Memory B cell (primary cell): Measurements from ENCODE around the gene RAB28.

Experiments
- ATAC-seq: fragments of 150-1000 bp; cut with Tn5 transposase; 2 replicates; pipeline ENCODE4 v1.10.0; 2021; ENCODE audit warnings: low read depth, mild to moderate bottlenecking, moderate library complexity
- DNase-seq, 2 donors: peaks; one replicate each; pipeline ENCODE4 v3.0.0; 2022; ENCODE audit warnings: low spot score in 2 of 2
- H3K27ac Mint-ChIP-seq: one replicate; pipeline ENCODE4 v1.8.0; 2022; ENCODE audit warnings: mild to moderate bottlenecking, moderate library complexity, mixed read lengths
- H3K27me3 Mint-ChIP-seq: one replicate; pipeline ENCODE4 v1.8.0; 2022; ENCODE audit warnings: mixed read lengths
- H3K36me3 Mint-ChIP-seq: one replicate; pipeline ENCODE4 v1.8.0; 2022; ENCODE audit warnings: mild to moderate bottlenecking, mixed read lengths
- H3K4me1 Mint-ChIP-seq: one replicate; pipeline ENCODE4 v1.8.0; 2022; ENCODE audit warnings: mixed read lengths
- H3K4me3 Mint-ChIP-seq: one replicate; pipeline ENCODE4 v1.8.0; 2022; ENCODE audit warnings: mild to moderate bottlenecking, moderate library complexity, mixed read lengths
- H3K9me3 Mint-ChIP-seq: one replicate; pipeline ENCODE4 v1.8.0; 2022; ENCODE audit warnings: mixed read lengths

RAB28 gene

DNA sequence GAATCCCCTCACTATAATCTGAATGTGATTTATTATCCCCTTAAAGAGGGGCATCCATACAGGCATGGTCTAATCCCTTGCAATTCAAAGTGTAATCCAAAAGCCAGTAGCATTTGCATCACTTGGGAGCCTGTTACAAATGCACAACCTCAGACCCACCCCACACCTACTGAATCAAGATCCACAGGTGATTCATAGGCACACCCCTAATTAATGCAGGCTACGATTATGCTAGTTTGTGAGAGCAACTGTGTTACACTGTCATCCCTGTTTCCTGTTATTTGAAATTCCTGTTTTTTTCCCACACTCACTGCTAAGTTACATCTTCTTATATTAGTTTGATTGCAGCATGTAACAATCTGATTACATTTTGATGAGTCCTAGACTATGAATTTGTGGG is 120.0 kb downstream of the RAB28 start:
- Mint-ChIP-seq H3K27me3 (no peaks in the 10 kb centered on the region), H3K4me3 (no peak overlapping the region), H3K4me1 (no peaks in the 10 kb centered on the region), H3K9me3 (no peaks in the 10 kb centered on the region), H3K36me3 (peaks cover 26% of the 10 kb centered on the region), H3K27ac (no peak overlapping the region)
- ATAC-seq: no peak
- no peak for DNase-seq

DNA sequence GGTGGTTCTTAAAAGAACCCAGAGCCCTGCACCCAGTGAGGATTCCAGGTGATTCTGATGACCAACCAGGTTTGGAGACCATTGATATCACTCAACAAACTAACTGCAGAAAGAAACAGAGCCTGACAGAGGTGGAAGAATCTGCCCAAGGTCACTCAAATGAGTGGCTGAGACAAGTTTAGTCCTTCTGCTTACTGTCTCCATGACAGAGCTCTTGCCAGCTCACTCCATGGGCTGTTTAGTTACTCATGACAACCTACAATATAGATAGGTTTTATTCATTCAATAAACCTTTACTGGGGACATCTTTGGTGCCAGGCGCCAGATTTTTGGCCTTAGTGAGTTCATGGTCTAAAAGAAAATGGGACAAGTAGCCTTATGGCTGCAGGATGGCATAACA is 124.3 kb downstream of the RAB28 start:
- DNase-seq (no peak), ATAC-seq (no peak)
- no peaks in the 10 kb centered on the region for H3K4me1 Mint-ChIP-seq
- peaks cover 11% of the 10 kb centered on the region for H3K36me3 Mint-ChIP-seq
- no peak overlapping the region for H3K27ac Mint-ChIP-seq
- H3K9me3 Mint-ChIP-seq: no peaks in the 10 kb centered on the region
- no peaks in the 10 kb centered on the region for H3K27me3 Mint-ChIP-seq
- H3K4me3 Mint-ChIP-seq: no peak overlapping the region

DNA sequence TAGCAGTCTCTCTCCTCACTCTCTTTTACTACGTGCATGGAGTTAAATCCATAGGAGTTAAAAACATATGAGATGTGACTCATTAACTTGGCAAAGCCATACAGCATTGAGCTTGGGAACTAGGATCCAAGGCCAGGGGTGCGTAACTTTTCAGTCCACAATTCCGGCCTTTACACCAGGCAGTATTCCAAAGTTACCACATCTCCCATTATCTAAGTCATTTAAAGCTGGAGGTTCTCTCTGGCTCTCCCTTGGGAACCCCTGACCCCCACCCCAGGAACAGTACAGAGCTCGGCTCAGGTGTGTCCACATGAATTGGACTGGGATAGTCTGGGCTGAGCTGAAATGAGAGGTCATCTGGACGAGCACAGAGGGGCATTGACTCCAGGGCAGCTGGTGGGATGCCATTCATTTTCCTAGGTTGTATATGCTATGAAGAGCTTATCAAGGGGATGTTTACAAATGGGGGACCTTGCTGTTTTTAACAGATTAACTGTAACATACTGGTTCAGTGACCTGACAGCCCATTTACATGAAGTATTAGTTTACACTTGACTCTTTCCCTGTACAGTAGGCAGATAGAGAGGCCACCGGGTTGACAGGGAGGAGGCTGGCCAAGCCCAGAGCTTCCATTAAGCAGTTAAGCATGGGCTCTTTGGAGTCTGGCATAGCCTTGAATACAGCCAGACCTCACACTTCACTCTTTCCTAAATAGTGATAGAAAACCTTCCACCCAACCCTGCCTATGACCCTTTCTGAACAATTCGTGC is 128.8 kb downstream of the RAB28 start:
- no peaks in the 10 kb centered on the region for H3K4me1 Mint-ChIP-seq
- DNase-seq (no peak), ATAC-seq (no peak)
- H3K27me3 Mint-ChIP-seq: no peaks in the 10 kb centered on the region
- H3K36me3 Mint-ChIP-seq: peaks cover 14% of the 10 kb centered on the region
- no peak overlapping the region for H3K27ac Mint-ChIP-seq
- H3K9me3 Mint-ChIP-seq: no peaks in the 10 kb centered on the region
- no peak overlapping the region for H3K4me3 Mint-ChIP-seq

DNA sequence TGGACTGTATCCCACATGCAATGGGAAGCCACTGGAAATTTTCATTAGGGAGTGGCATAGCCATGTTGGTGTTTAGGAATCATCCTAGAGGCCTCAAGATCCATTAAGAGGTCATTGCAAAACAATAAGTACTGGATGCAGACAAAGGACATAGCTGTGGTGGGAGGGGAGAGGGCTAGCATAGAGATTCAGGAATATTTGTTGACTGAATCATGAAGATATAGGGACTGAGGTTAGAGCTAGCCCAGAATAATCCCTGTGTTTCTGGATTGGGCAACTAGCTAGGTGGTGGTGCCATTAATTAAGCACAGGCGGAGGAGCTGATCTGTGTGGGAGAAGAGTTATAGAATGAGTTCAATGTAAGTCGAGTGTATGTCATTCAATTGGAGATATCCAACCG is 135.0 kb downstream of the RAB28 start:
- no peak overlapping the region for H3K4me3 Mint-ChIP-seq
- no peak for DNase-seq

DNA sequence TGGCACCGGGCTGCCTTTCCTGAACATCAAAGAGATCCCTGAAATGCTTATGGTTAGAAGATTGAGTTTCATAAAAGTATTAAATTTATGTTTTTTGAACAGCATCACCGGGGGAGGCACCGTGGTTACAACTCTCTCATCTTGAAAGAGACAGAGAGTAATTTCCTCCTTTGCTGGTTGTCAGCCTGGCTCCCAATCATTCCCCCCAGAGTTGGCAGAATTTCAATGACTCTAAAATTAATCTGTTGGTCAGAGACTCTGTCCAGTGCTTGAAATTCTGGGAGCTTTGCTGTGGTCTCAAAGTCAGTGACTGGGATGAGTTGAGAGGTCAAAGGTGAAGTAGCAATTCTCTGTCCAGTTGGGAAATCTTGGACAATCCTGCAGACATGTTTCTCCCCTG is 135.9 kb downstream of the RAB28 start:
- no peaks in the 10 kb centered on the region for H3K9me3 Mint-ChIP-seq
- no peak overlapping the region for H3K27ac Mint-ChIP-seq
- no peak overlapping the region for H3K4me3 Mint-ChIP-seq
- DNase-seq (no peak), ATAC-seq (no peak)
- H3K36me3 Mint-ChIP-seq: peaks cover 7% of the 10 kb centered on the region
- H3K4me1 Mint-ChIP-seq: no peaks in the 10 kb centered on the region
- no peaks in the 10 kb centered on the region for H3K27me3 Mint-ChIP-seq

More for the DNA sequence above, 135.0 kb downstream of the RAB28 start:
- Mint-ChIP-seq H3K27ac (no peak overlapping the region), H3K36me3 (peaks cover 7% of the 10 kb centered on the region), H3K4me1 (no peaks in the 10 kb centered on the region), H3K9me3 (no peaks in the 10 kb centered on the region), H3K27me3 (no peaks in the 10 kb centered on the region)
- no peak for ATAC-seq

DNA sequence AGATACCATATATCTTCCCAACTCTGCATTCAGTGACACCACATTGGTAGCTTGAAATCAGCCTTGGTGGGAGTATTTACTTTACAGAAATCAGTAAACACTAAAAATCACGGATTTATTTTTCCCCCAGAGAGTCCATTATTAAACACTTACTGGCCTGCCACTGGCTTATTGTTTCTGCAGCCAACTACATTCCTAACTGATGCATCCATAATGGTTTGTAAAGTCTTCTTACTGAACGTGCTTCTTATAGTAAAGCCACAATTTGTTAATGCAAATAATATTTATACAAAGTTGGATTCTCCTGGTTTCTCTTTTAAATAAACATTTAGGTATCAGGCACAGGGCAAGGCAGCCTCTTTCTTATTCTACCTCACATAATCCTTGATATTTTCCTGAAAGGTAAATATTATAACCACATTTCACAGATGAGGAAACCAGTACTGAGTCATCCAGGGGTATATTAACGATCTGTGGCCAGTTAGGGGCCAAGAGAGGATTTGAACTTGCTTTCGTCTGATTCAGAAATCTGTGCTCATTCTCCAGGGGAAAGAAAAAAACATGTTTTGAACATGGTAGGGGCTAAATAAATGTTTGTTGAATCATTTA is 136.5 kb downstream of the RAB28 start:
- no peak for DNase-seq
- H3K36me3 Mint-ChIP-seq: peaks cover 5% of the 10 kb centered on the region
- H3K27me3 Mint-ChIP-seq: no peaks in the 10 kb centered on the region
- no peak for ATAC-seq
- H3K27ac Mint-ChIP-seq: no peak overlapping the region
- no peaks in the 10 kb centered on the region for H3K4me1 Mint-ChIP-seq
- no peaks in the 10 kb centered on the region for H3K9me3 Mint-ChIP-seq
- no peak overlapping the region for H3K4me3 Mint-ChIP-seq

DNA sequence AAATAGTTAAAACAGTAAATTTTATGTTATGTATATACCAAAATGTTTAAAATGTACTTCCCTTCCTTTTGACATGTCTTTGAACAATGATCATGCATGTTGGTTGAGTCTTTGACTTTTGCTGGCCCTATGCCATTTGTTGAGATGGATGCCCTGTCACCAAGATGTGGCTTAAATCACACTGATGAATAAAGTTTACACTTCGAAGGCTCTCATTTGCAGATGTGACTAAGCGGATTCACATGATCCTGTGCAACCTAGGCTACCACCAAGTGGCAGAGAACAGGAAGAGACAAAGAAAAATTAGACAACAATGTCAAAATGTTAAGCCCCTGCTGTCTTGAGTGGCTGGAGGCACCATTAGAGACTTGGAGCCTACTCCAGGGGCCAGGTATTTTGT is 139.9 kb downstream of the RAB28 start:
- no peak for DNase-seq
- no peaks in the 10 kb centered on the region for H3K4me1 Mint-ChIP-seq

DNA sequence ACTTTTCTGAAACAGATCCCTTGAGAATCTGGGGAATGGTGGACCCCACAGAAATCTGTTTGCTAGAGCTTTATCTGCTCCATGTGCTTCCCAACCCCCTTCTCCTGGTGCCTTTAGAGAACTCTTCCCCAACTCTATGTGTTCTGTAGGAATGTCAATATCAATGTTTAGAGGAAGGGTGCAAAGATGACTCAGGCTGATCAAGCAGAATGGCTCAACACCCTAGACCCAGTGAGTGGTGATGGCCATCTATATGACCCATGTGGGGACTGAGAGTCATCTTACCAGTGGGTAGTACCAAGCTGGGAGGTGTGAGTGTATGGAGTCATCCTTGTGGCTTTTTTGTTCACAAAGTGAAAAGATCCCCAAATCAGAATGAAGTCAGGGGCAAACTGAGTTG is 143.5 kb downstream of the RAB28 start:
- no peaks in the 10 kb centered on the region for H3K9me3 Mint-ChIP-seq
- no peak overlapping the region for H3K27ac Mint-ChIP-seq
- peaks cover 11% of the 10 kb centered on the region for H3K36me3 Mint-ChIP-seq
- no peaks in the 10 kb centered on the region for H3K4me1 Mint-ChIP-seq
- H3K4me3 Mint-ChIP-seq: no peak overlapping the region
- DNase-seq: no peak
- ATAC-seq: no peak
- no peaks in the 10 kb centered on the region for H3K27me3 Mint-ChIP-seq

More for the DNA sequence above, 139.9 kb downstream of the RAB28 start:
- H3K36me3 Mint-ChIP-seq: no peaks in the 10 kb centered on the region
- no peaks in the 10 kb centered on the region for H3K27me3 Mint-ChIP-seq
- H3K9me3 Mint-ChIP-seq: no peaks in the 10 kb centered on the region
- ATAC-seq: no peak
- no peak overlapping the region for H3K4me3 Mint-ChIP-seq
- H3K27ac Mint-ChIP-seq: no peak overlapping the region

DNA sequence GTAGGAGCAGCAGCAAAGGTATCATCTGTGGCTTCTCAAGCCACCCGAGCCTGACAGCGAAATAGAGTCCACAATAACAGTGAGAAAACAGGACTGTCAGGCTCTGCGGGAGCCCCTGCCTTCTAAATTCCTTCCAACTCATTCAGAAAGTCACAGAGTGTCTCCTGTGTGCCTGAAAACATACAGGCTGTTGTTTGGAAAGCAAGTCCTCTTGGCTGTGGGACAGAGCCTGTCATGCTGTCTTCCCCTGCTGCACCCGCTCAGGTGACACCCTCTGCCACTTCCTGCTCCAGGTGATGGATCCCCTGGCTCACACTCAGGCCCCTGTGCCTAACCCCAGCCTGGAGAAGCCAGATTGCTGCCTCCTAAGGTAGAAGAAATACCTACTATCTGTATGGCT is 152.3 kb downstream of the RAB28 start:
- Mint-ChIP-seq H3K4me3 (no peak overlapping the region), H3K27ac (no peak overlapping the region), H3K27me3 (no peaks in the 10 kb centered on the region), H3K4me1 (no peaks in the 10 kb centered on the region), H3K9me3 (no peaks in the 10 kb centered on the region), H3K36me3 (peaks cover 14% of the 10 kb centered on the region)
- DNase-seq (no peak), ATAC-seq (no peak)

DNA sequence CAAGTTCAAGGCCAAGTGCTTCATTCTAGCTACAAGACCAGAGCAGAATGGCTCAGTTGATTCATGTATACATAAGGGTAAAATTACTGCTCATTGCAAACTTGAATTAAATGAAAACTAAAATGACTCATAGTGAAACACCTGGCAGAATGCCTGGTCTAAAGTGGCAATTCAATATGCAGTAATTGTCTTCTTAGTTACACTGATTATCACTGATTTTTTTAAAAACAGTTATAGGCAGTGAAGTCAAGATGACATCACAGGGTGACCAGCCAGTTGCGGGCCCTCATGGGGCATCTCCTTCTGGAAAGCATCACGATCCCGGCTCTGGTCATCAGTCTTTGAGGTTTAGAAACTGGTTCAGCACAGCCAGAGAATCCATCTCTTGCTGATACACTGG is 154.2 kb downstream of the RAB28 start:
- Mint-ChIP-seq H3K27me3 (no peaks in the 10 kb centered on the region), H3K27ac (no peak overlapping the region), H3K4me1 (no peaks in the 10 kb centered on the region), H3K36me3 (peaks cover 20% of the 10 kb centered on the region), H3K4me3 (no peak overlapping the region), H3K9me3 (no peaks in the 10 kb centered on the region)
- no peak for DNase-seq
- ATAC-seq: no peak

DNA sequence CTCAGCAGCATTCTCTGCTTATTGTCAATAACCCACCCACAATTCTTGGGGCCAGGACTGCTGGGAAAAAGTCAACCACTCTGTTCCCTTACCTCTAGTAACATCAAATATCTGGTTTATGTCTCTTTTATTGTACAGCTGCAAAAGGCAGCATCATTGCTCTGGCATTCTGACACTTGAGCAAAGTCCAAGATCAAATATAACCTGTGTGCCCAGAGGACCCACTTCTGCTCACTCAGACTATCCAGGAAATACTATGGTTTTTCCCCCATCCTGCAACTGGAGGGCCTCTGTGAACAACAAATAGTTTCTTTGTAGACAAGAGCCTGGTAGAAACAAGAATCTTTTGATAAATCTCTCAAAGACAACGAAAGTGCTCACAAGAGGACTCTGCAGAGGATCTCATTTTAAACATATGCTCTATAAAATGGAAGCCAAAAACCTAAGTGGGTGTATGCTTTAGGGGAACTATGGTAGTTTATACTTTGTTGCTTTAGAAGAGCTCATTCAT is 154.7 kb downstream of the RAB28 start:
- DNase-seq (no peak), ATAC-seq (no peak)
- Mint-ChIP-seq H3K9me3 (no peaks in the 10 kb centered on the region), H3K4me1 (no peaks in the 10 kb centered on the region), H3K4me3 (no peak overlapping the region), H3K27me3 (no peaks in the 10 kb centered on the region), H3K27ac (no peak overlapping the region), H3K36me3 (peaks cover 23% of the 10 kb centered on the region)

DNA sequence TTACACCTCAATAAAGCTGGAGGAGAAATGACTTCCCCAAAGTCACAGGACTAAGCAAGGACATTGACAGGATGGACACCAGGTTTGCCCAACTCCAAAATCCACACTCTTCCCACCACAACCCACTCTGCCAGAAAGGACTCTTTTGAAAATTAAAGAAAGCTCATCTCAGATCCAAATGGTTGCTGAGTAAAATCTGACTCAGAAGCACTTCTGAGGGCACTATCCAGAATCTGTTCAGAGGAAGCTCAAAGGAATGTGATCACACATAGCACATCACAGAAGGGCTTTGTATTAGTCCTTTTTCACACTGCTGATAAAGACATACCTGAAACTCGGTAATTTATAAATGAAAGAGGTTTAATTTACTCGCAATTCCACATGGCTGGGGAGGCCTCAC is 155.5 kb downstream of the RAB28 start:
- H3K4me3 Mint-ChIP-seq: no peak overlapping the region
- no peak for ATAC-seq
- H3K27ac Mint-ChIP-seq: no peak overlapping the region
- no peaks in the 10 kb centered on the region for H3K9me3 Mint-ChIP-seq
- peaks cover 23% of the 10 kb centered on the region for H3K36me3 Mint-ChIP-seq
- DNase-seq: no peak
- H3K27me3 Mint-ChIP-seq: no peaks in the 10 kb centered on the region
- H3K4me1 Mint-ChIP-seq: no peaks in the 10 kb centered on the region

DNA sequence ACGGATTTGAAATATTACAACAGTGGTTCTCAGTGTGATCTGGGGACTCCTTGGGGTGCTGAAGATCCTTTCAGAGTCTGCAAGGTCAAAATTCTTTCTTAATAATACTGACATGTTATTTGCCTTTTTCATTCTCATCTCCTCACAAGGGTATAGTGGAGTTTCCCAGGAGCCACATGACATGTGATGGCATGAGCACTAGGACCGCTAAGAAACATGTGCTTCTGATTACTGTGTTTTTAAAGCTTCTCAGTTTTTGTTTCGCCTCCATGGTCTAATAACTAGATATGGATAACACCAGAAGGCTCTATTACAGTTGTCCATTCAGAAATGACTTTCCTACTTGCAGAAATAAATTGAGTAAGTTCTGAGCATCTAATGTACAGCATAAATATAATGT is 156.1 kb downstream of the RAB28 start:
- Mint-ChIP-seq H3K9me3 (no peaks in the 10 kb centered on the region), H3K27ac (no peak overlapping the region), H3K4me1 (no peaks in the 10 kb centered on the region), H3K4me3 (no peak overlapping the region), H3K27me3 (no peaks in the 10 kb centered on the region), H3K36me3 (peaks cover 20% of the 10 kb centered on the region)
- ATAC-seq (no peak), DNase-seq (no peak)

DNA sequence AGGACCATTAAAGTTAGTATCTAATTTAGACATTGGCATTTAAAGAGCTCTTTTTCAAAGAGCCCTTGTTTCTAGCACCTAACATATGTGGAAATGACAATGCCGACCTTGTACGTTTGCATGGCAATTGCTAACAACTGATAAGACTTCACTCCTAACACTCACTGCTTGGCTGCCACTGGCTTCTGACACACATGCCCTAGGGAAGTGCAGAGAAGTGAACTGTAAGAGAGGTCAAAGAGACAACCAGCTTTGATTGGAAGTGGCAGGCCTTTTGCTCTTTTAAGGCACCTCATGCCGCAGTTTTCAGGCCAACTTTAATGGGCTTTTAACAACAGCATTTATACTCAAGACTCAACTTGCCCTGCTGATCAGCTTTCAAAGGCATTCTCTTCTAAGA is 158.4 kb downstream of the RAB28 start:
- no peaks in the 10 kb centered on the region for H3K4me1 Mint-ChIP-seq
- no peak overlapping the region for H3K27ac Mint-ChIP-seq
- H3K36me3 Mint-ChIP-seq: peaks cover 26% of the 10 kb centered on the region
- H3K4me3 Mint-ChIP-seq: no peak overlapping the region
- H3K9me3 Mint-ChIP-seq: no peaks in the 10 kb centered on the region
- DNase-seq: no peak
- no peak for ATAC-seq
- no peaks in the 10 kb centered on the region for H3K27me3 Mint-ChIP-seq

DNA sequence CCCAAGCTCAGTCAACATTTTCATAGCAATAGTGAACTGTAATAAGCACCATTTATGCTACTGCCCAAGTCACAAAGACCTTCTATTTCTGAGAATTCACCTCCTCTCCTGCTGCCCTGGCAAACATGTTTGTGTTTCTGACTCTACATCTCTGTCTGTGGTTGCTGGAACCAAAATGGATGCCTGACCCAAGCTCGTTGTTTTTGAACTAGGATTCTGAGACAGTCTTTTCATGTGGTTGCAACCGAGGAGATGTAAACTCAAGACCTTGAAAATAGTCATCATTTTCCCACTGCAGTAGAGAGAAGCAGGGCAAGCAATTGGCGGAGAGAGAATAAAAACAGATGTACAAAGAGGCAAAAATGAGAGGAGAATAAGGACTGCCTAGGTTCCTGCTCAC is 160.2 kb downstream of the RAB28 start:
- Mint-ChIP-seq H3K27ac (no peak overlapping the region), H3K4me3 (no peak overlapping the region), H3K4me1 (no peaks in the 10 kb centered on the region), H3K9me3 (no peaks in the 10 kb centered on the region), H3K27me3 (no peaks in the 10 kb centered on the region), H3K36me3 (peaks cover 26% of the 10 kb centered on the region)
- ATAC-seq: no peak
- no peak for DNase-seq
